HG03457 (cell line): ENCODE measurements around the gene TRIM72.
"Not testable (repeated sequence)": the region's sequence is repeated elsewhere in the genome, so short reads cannot be mapped to it uniquely, and the experiment has no call there.

Experiments used
- ATAC-seq: cut with Tn5 transposase; IDR thresholded peaks from one replicate; pipeline ENCODE4 v1.9.1; 2021; ENCODE audit warnings: moderate number of reproducible peaks; ENCODE audit not compliant: unreplicated experiment

TRIM72 gene, protein sequence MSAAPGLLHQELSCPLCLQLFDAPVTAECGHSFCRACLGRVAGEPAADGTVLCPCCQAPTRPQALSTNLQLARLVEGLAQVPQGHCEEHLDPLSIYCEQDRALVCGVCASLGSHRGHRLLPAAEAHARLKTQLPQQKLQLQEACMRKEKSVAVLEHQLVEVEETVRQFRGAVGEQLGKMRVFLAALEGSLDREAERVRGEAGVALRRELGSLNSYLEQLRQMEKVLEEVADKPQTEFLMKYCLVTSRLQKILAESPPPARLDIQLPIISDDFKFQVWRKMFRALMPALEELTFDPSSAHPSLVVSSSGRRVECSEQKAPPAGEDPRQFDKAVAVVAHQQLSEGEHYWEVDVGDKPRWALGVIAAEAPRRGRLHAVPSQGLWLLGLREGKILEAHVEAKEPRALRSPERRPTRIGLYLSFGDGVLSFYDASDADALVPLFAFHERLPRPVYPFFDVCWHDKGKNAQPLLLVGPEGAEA

DNA sequence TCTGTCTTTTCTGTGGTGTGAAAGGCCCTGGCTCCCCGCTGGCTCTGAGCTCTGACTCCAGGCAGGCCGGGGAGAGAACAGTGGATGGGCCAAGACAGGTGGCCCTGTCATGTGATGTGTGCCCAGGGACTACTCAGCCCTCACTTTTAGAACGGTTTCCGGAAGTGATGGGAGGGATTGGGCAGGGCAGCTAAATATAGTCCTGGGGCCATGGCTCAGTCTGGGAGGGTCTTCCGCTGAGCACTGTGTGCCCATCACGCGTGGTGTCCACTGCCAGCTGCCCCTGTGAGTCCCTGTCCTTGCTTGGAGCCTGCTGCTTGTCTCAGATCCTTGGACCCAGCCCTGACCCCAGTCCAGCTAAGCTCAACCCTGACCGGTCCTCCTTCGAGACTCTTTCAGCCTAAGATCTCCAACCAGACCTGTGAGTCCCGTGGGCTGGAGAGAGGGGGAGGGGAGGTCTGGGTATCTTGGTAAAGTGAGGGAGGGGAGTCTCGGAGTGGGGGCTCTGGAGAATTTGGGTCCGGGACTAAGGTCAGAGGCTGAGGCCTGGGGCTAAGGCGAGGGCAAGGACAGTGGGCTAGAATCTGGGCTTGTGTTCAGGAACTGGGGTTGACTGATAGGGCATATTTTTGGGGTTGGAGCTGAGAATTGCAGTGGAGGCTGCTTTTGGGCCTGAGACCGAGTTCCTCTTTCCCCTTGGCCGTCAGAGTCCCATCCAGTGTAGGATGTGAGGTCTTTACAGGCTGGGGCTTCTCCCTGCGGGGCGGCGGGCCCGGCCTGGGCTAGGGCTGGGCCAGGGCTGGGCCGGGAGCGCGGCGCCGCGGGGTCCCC lies at the start of gene TRIM72:
Gene TRIM72 (plus strand): TSS at position 243 of the 831 bp plus-strand sequence. CDS start 620 bp downstream, outside the sequence.
- no peak for ATAC-seq

DNA sequence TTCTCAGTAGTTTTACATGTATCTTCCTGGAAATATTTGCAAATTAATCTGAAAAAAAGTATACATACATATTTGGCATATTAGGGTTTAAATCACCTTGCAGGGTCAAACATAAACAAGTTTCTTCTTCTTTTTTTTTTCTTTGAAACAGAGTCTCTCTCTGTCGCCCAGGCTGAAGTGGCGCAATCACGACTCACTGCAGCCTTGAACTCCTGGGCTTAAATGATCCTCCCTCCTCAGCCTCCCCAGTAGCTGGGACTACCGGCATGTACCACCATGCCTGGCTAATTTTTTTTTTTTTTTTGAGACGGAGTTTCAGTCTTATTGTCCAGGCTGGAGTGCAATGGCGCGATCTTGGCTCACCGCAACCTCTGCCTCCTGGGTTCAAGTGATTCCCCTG lies 46.6 kb upstream of the TRIM72 start:
- ATAC-seq: no peak

DNA sequence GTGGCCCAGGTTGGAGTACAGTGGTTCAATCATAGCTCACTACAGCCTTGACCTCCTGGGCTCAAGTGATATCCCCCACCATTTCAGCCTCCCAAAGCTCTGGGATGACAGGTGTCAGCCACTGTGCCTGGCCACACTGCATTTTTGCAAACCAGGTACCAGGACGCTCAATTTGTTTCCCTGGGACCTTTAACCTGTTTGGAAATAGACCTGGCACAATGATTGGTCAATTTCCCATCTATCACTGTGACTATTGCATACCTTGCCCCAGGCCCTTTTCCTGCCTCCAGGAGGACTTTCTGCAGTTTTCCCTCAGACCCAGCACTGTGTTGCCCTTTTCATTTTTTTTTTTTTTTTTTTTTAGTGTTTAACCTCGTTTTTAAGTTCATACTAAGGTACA lies 45.1 kb upstream of the TRIM72 start:
- ATAC-seq: no peak

DNA sequence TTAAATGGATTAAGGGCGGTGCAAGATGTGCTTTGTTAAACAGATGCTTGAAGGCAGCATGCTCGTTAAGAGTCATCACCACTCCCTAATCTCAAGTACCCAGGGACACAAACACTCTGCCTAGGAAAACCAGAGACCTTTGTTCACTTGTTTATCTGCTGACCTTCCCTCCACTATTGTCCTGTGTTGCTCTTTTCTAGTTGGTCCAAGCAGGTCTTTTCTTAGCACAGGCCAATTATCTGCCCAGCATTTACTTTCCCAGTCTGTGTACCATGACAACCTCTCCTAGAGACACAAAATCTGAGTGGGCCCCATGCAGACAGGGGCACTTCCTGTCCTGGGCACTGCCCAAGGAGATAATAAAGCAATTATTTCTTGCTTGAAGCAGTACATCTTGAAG lies 43.9 kb upstream of the TRIM72 start:
- not testable (repeated sequence) for ATAC-seq

DNA sequence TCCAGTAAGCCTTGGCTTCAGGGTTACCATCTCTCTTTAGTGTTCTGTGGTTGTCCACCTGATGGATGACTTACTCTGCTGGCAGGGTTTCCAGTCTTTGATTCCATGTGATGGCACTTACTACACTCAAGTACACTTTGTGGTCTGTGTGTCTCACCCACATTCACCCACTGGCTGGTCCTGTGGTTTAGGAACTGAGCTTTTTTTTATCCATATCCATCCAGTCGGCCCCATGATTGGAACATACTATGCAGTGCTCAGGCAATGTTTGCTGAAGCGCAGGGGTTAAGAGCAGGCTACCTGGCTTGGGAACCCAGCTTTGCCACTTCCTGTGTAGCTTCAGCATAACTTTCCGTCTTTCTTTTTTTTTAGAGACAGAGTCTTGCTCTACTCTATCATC lies 36.8 kb upstream of the TRIM72 start:
- no peak for ATAC-seq

DNA sequence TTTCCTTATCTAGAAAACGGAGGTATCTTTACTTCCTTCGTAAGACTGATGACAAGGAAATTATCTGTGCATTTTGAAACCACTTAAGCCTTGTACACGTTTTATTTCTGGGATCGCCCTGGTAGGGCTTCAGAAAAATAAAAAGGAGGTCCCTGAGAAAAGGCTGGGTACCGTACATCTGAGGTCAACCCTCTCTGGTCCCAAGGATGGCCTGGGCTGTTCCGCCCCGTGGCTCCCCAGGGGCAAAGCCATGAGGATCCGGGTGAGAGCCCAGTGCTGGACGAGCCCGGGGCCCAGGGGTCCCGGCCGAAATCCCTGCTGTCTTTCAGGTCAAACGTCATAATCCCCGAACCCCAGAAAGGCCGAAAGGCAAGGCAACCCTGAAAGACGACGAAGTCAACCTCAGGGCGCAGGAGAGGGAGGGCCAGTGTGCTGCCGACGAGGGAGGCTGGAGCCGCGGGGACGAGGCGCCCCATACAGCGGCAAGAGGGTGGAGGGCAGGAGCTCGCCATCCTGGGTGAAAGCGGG lies 34.6 kb upstream of the TRIM72 start:
- no peak for ATAC-seq

DNA sequence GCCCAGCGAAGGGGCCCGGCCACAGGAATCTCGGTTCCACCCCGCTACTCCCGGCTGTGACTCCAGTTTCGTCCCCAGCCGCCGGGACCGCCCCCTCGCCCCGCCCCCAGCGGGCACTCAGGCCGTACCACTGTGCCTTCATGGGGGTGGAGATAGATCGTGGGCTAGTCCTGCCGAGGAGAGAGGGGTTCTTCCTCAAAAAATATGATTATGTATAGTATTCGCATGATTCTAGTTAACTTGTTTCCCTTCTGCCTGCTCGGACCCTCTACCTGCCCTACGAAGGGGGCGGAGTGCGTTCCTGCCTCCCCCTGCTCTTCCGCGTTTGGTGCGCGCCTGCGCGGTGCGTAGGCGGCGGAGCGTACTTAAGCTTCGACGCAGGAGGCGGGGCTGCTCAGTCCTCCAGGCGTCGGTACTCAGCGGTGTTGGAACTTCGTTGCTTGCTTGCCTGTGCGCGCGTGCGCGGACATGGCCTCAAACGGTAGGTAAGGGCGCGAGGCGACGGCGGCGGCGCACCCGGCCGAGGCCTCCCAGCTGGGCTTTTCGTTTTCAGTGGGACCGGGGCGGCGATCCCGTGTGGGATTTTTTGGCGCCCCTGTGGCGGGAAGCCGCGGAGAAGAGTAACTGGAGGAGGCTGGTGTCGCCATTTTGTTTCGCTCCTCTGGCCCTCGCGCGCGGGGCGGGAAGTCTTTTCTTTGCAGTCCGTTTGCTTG lies 34.0 kb upstream of the TRIM72 start, which contains the start of gene FUS:
Gene FUS (plus strand): TSS at position 393 of the 713 bp plus-strand sequence. CDS start 76 bp downstream, at position 469.
- ATAC-seq: peak; percentile 45

DNA sequence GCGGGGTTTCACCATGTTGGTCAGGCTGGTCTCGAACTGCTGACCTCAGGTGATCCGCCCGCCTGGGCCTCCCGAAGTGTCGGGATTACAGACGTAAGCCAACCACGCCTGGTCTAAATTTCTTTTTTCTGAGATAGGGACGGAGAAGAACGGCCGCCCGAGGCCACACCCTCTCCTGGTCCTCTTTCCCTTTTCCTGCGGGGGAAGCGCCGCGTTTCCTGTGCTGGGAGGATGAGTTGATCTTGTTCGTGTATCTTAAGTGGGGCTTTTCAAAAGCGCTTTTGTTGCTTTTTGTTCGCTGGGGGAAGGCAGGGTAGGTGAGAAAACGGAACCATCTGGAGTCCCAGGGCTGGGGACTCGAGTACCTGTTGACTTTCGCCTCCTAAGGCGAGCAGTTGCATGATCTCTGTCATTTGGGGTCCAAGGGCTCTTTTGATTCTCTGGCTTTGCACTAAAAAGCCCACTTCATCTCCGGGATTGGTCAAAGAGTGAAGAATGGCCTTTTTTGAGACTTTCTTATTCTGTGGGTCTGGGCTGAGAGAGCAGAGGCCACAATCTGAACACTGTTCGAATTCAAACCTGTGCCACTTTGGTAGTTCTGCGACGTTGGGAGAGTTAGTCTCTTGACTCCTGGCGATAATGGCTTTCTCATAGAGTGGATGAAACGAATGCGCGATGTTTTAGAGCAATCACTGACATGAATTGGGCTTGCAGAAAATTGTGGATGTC lies 32.7 kb upstream of the TRIM72 start:
- ATAC-seq: no peak

DNA sequence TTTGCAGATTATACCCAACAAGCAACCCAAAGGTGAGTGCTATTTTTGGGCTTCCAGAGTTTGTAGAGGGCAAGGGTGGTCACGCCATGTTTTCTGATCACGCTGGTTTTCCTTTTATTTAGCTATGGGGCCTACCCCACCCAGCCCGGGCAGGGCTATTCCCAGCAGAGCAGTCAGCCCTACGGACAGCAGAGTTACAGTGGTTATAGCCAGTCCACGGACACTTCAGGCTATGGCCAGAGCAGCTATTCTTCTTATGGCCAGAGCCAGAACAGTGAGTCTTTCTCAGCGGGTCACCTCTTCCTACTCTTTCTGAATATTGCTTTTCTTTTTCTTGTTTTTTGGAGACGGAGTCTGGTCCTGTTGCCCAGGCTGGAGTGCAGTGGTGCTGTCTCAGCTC lies 31.5 kb upstream of the TRIM72 start:
- no peak for ATAC-seq

DNA sequence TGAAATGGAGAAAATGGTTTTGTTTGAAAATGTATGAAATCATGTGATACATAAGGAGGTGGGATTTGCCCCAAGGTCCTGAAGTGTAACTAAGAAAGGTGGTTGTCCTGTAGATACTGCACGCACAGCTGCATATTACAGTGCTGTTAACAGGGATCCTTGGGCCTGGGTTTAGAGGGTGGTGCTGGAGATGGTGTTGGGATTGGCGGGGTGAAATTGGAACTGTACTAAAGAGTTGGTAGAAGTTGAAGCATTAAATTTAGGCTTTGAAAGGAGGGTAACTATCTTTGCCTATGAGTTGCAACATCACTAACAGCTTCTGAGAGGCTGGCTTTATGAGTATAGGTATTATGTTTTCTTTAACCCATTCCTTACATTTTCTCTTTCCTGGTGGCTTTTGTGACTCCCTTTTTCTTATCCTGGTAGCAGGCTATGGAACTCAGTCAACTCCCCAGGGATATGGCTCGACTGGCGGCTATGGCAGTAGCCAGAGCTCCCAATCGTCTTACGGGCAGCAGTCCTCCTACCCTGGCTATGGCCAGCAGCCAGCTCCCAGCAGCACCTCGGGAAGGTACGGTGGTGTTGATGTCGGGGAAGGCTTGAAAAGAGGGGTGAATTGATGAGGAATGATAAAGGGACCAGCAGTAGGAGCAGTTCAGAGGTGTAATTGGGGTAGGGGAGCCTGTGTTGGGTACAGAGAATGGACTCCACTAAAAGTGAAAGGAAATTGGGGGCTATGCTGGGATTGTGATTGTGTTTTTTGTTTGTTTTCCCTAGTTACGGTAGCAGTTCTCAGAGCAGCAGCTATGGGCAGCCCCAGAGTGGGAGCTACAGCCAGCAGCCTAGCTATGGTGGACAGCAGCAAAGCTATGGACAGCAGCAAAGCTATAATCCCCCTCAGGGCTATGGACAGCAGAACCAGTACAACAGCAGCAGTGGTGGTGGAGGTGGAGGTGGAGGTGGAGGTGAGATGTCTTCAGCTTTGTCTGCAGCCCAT lies 30.2 kb upstream of the TRIM72 start:
- ATAC-seq: no peak

DNA sequence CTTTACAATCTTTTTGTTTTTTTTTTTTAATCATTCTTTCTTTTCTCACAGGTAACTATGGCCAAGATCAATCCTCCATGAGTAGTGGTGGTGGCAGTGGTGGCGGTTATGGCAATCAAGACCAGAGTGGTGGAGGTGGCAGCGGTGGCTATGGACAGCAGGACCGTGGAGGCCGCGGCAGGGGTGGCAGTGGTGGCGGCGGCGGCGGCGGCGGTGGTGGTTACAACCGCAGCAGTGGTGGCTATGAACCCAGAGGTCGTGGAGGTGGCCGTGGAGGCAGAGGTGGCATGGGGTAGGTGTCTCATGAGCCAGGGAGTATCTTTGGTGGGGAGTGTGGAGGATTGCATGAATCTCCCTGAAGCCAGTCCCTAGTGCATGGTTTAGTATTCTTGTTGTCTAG lies 29.0 kb upstream of the TRIM72 start:
- no peak for ATAC-seq

DNA sequence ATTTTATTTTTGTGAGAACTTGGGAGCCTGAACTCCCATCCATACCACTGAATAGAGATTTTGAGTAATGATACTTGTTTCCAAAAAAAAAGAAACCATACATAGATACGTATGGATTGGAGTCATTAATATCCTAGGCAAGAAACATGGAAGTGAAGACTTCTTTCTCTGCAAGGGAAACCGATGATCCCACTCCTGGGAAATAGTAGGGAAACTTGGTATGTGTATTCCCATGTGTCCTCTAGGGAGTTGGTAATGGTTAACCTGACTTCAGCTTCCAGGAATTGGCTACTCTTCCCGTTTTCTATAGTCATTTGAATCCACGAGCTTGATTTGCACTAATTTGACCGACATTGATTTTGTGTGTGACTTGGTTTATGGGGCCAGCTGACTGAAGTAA lies 28.6 kb upstream of the TRIM72 start:
- ATAC-seq: no peak

DNA sequence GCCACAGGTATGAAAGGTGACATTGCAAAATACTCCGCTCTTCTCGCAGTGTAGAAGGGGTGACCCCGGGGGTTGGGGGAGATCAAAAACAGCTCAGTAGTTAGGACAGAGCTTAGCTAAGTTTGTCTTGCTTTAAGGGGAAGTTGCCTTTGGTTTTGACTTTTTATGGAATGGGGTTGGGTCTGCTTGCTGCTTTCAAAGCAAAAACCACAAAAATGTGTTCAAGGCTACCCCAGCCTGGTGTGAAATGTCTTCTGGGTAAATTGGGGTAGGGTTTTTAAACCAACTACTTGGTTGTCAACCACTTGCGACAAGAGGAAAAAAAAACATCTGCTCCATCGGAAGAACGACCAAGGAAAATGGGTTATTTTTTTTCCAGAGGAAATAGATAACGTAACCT lies 27.7 kb upstream of the TRIM72 start:
- no peak for ATAC-seq

DNA sequence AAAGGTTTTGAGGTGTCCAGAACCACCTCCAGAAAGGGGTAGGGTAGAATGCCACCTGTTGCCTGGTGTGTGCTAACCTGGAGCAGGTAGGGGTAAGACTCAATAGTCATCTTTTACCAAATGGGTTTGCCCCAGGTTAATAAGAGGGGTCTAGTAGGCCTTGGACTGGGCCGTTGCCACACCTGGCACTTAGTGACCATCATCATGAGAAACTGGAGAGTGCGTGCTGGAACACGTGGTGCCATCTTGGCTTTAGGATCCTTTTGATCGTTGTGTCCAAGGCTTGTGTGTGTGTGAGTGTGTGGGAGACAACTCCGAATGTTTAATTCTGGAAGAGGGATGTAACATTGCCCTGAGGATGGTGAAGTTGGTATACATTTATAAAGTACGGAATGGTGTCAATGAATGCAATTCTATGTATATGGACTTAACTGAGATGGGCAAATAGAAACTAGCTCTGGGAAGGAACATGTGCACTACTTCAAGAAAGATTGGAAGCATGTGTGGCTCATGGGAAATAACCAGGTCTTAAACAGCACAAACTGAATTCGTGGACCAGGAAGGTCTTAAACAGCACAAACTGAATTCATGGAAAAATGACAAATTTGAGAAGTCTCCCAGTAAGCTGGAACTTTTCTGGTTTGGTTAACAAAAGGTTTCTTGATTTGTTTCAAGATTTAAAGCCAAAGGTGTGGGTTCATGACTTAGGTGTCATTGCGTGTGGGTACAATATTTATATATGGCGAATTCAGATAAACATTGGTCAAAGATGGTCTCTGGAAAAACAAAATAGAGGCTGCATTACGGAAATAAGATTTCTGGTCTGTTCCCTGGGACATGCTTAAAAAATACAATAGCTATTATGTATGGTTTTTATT lies 26.8 kb upstream of the TRIM72 start:
- no peak for ATAC-seq

DNA sequence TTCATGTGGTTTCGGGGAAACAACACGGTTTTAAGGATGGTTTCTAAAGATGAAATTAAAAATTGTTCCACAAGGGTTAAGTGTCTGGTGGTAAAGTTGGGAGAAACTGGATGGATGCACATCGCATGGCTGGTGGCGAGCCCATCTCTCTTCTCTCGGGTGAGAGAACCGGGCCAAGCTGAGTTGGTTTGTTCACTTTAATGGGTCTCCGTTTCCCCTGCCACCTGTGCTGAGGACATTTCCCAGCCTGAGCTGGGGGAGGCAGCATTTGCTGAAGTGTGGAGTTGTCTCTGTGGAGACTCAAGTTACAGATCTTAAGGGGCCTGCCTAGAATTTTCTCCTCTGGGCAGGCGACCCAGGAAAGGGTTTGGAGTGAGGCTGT lies 26.1 kb upstream of the TRIM72 start:
- no peak for ATAC-seq

DNA sequence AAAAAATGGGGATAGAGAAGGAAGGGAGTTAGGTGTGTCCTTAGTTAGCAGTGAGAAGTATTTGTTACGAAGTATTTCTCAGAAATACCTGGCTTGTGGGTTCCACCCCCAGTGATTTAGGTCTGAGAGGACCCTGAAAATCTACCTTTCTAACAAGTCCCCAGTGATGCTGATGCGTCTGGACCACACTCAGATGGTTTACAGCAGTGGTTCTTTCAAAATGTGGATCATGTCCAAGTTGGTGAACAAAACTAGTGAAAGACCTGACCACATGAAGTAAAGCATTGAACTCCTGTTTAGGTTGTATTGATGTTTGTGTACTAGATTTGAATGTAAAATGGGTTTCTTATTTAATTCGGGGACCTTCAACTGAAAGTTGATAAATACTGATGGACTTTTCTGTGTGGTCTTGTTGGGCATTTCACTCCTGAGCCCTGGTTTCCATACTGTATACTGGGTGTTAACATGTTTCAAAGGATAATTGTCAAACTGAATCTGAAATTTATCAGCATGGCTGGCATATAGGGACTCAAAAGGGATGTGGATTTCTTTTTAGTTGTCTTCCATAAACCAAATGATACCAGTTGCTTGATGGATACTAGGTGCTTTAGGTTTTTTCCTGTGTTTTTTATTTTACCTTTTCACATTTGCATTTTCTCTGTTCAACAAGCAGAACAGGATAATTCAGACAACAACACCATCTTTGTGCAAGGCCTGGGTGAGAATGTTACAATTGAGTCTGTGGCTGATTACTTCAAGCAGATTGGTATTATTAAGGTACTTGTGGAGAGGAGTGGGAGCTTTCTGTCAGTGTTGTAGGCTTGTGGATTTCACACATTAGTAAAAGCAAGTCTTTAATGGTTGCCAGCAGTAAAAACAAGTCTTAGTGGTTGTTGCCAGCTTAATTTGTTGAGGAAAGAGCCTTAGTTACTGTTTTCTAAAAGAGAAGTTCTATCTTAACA lies 25.2 kb upstream of the TRIM72 start:
- ATAC-seq: no peak

DNA sequence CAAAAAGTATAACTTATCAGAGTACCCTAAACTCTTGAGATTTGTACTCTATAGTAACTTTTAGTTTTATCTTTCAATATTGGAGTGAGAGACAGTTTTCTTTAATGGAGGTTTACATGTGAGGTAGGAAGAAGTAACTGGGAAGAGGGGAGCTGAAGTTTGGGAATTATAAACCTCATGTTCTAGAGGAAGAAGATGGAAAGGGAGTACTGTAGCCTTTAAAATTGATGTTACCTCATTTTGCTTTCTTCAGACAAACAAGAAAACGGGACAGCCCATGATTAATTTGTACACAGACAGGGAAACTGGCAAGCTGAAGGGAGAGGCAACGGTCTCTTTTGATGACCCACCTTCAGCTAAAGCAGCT lies 24.5 kb upstream of the TRIM72 start:
- no peak for ATAC-seq
